C4-2B (cell line): ENCODE results near the gene PNPO.

Experiments
- CTCF ChIP-seq: fragments of 450-650 bp; conservative IDR thresholded peaks from 2 replicates; pipeline ENCODE4 v1.5.1; 2017; ENCODE audit warnings: mild to moderate bottlenecking
- ZFX ChIP-seq: fragments of 450-650 bp; IDR thresholded peaks from 2 replicates; pipeline ENCODE4 v1.6.1; 2017

GRCh38 chr17:47898241-47898640, 43.1 kb upstream of the PNPO start:
- TF ChIP-seq CTCF (no peak), ZFX (no peak)
